Body of pancreas (tissue), 4 donors: Measurements from ENCODE around the gene PRCP.

ENCODE experiments used
- CTCF ChIP-seq, 7 experiments: fragments of 450-650 bp in 4 of 7; fragments of 200-600 bp in 3 of 7; sonication (generic) in 3 of 7; IDR thresholded peaks; one replicate each; pipeline ENCODE4 v1.5.1; 2016 to 2019; ENCODE audit warnings: antibody characterized with exemption in 7 of 7
- POLR2A ChIP-seq, 3 donors: fragments of 450-650 bp; IDR thresholded peaks; one replicate each; pipeline ENCODE4 v1.6.1; 2016; ENCODE audit warnings: antibody characterized with exemption in 3 of 3, mild to moderate bottlenecking in 2 of 3

GRCh38 chr11:82775736-82776346, 124.4 kb downstream of the PRCP start:
- TF ChIP-seq POLR2A (IDR thresholded peaks at IDR 0.05) (no peak), CTCF (IDR thresholded peaks at IDR 0.05) (peak in 6 of 7 experiments; percentile 24 to 42 (median 35))
